Brain microvascular endothelial cell (primary cell): Measurements from ENCODE around the gene FARS2.

Experiments
- DNase-seq: peaks from one replicate; pipeline ENCODE4 v3.0.0-alpha.2; 2020
- H3K27ac ChIP-seq: fragments of 250-450 bp; sonication (Bioruptor Pico); 2 replicates; pipeline ENCODE4 v1.5.1; 2020; ENCODE audit warnings: mild to moderate bottlenecking, moderate library complexity
- H3K27me3 ChIP-seq: fragments of 250-450 bp; sonication (Bioruptor Pico); replicated peaks from 2 replicates; pipeline ENCODE4 v1.5.1; 2020; ENCODE audit warnings: mild to moderate bottlenecking
- H3K36me3 ChIP-seq: fragments of 250-450 bp; sonication (Bioruptor Pico); replicated peaks from 2 replicates; pipeline ENCODE4 v1.5.1; 2020; ENCODE audit warnings: mild to moderate bottlenecking
- H3K4me3 ChIP-seq: 2 replicates; pipeline ENCODE4 v1.5.1; 2011; ENCODE audit warnings: low read depth, mild to moderate bottlenecking, control low read depth, low read length, moderate library complexity
- in situ Hi-C: cut with HindIII; loops from 2 replicates; pipeline ENCODE4 v1.10.0; 2017; ENCODE audit warnings: low sequenced_read_pairs, low pct_ligation_motif_present
- TF ChIP-seq, protein P1 (sequence below): IDR thresholded peaks from 2 replicates; pipeline ENCODE4 v1.5.1; 2011; ENCODE audit warnings: low read depth, mild to moderate bottlenecking, moderate library complexity, low read length, control low read depth, inconsistent platforms; ENCODE audit errors: missing control alignments

The FARS2 gene

DNA sequence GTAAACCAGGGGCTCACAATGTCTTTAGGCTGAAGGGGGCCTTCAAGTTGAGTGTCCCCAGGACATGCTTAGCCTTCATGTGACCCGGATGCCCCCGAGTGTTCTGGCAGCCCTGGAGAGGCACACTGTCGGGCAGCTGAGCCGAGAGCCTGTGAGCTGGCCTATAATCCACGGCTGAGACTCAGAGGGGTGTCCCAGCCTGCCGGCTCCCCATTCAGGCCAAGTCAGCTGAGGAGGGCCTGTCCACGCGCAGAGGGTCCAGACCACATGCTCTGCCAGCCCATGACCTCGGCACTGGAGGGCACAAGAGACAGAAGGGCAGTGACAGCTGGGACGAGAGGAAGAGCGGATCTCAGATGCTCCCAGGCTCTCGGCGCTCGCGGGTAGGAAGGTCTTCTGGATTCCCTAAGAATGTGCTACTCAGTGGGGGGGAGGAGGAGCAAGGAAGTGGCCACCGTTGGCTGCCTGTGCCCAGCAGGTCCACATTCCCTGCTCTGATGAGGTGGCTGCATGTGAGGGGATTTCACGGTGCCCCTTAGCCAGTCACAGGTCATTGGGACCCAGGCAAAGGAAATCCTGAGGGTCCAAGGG, 520.7 kb downstream of the FARS2 start:
- TF ChIP-seq, protein P1, sequence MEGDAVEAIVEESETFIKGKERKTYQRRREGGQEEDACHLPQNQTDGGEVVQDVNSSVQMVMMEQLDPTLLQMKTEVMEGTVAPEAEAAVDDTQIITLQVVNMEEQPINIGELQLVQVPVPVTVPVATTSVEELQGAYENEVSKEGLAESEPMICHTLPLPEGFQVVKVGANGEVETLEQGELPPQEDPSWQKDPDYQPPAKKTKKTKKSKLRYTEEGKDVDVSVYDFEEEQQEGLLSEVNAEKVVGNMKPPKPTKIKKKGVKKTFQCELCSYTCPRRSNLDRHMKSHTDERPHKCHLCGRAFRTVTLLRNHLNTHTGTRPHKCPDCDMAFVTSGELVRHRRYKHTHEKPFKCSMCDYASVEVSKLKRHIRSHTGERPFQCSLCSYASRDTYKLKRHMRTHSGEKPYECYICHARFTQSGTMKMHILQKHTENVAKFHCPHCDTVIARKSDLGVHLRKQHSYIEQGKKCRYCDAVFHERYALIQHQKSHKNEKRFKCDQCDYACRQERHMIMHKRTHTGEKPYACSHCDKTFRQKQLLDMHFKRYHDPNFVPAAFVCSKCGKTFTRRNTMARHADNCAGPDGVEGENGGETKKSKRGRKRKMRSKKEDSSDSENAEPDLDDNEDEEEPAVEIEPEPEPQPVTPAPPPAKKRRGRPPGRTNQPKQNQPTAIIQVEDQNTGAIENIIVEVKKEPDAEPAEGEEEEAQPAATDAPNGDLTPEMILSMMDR, result no peak
- DNase-seq, result no peak
- Histone ChIP-seq H3K27ac (no peak overlapping the region), H3K36me3 (no peaks in the 10 kb centered on the region), H3K4me3 (no peak overlapping the region), H3K27me3 (no peaks in the 10 kb centered on the region)
- in situ Hi-C loops, result no loop called here

DNA sequence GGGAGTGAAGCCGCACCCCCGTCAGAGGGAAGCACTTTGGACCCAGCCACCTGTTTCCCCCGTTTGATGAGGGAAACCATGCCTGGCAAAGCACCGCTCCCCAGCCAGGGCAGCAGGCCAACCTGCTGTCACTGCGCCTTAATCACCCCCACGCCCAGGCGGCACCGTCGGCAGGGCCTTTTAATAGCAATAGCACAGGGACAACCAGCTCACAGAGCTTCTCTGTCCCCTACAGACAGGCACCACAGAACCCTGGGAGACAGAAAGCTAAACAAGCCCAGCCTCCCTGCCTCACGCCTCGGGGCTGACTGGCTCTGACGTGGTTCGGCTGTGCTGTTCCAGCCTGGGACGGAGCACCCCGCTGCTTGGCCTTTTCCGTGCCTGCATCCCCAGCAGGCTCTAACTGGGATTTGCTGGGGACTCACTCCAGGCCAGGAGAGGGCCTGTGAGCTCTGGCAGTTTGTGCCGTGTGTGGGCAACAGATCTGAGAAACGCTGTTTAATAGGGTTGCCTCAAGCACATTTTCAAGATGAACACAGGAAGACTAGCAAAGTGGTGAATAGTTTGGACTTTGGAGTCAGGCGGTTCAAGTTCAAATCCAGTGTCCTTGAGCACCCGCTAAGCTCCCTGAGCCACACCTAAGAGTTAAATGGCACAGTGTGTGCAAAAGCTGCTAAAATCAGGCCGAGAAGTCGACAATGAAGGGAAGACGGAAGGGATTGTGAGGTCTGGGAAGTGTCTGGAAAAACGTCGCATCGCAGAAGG, 521.7 kb downstream of the FARS2 start:
- no peak for DNase-seq
- Histone ChIP-seq H3K36me3 (no peaks in the 10 kb centered on the region), H3K4me3 (no peak overlapping the region), H3K27ac (no peak overlapping the region), H3K27me3 (no peaks in the 10 kb centered on the region)
- TF ChIP-seq, protein P1, result no peak
- in situ Hi-C loops, result no loop called here

DNA sequence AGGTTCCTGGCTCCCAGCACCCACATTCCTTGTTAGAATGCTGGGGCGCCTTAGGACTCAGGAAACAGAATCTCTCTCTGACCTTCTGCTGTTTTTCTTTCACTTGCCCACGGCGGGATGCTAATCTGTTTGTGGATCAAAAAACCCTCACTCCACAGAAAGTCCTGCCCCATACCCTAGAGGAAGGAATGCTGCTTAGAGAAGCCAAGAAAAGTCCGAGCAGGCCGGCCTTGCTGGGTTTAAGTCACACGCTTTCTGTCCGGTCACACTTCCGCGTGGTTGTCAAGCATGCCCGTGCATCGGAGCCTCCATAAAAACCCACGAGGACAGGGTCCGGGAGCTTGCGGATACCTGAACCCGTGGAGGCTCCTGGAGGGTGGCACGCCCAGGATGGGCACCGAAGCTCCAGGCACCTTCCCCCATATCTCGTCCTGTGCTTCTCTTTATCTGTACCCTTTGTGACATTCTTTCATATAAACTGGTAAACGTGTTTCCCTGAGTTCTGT, 522.3 kb downstream of the FARS2 start:
- TF ChIP-seq, protein P1, result no peak
- H3K27me3 ChIP-seq, result no peaks in the 10 kb centered on the region
- in situ Hi-C loops, result no loop called here

DNA sequence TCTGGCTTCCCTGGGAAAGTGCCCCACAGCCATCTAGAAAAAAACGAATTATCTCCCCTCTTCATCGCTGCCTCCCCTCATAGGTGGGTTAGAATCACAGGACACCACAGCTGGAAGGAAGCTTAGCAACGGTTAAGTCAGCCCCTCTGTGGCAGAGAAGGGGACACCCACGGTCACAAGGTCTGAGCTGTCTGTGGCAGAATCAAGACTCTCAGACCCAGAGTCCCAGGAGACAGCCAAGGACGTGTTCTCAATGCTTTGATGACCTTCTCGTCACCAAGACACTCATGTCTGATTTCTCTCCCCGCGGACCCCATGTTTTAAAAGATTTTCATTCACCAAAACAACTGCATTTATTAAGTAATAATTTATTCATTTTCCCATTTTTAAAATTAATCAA, 523.9 kb downstream of the FARS2 start:
- Histone ChIP-seq H3K36me3 (no peaks in the 10 kb centered on the region), H3K4me3 (no peak overlapping the region), H3K27ac (no peak overlapping the region), H3K27me3 (no peaks in the 10 kb centered on the region)
- TF ChIP-seq, protein P1, result no peak
- DNase-seq, result no peak
- in situ Hi-C loops, result no loop called here

More for the DNA sequence above, 522.3 kb downstream of the FARS2 start:
- Histone ChIP-seq H3K27ac (no peak overlapping the region), H3K36me3 (no peaks in the 10 kb centered on the region), H3K4me3 (no peak overlapping the region)
- DNase-seq, result no peak

DNA sequence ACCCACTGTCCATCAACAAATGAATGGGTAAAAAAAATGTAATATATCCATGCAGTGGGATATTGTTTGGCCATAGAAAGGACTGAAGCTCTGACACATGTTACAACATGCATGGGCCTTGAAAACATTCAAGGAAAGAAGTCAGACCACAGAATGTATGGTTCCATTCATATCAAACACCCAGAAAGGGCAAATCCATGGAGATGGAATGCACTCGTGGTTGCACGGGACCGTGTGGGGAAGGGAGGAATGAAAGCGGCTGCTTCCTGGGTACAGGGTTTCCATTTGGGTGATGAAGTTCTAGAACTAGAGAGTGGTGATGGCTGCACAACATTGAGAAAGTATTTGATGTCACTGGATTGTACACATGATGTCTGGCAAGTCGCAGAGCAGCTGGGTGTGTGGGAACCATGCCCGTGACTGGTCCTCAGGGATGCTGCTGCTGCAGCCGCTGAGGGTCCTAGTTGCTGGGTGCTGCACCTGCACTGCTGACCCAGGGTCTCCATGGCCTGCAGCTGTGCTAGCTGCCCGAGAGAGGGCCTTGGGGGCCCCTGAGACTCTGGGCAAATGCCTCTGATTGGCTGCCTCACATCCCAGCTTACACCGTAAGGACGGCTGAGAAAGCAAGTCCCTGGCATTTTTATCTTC, 525.1 kb downstream of the FARS2 start:
- Histone ChIP-seq H3K4me3 (no peak overlapping the region), H3K36me3 (no peaks in the 10 kb centered on the region), H3K27me3 (no peaks in the 10 kb centered on the region), H3K27ac (no peak overlapping the region)
- TF ChIP-seq, protein P1, result no peak
- no peak for DNase-seq
- in situ Hi-C loops, result no loop called here
